A549 (cell line): Measurements from ENCODE around the gene KLHDC3. TPM values are rescaled to one million over a fixed set of nuclear protein-coding genes. Genes with fewer than 3 reads are reported as not detected.

Experiments used
- ATAC-seq, 2 experiments: fragments of 200-7000 bp in 1 of 2; fragments of >200 bp in 1 of 2; cut with Nextera tagmentation in 1 of 2; cut with Tn5 transposase in 1 of 2; 3 replicates each; pipeline versions ENCODE4 v1.8.0 to v1.9.1; 2018 to 2020; ENCODE audit warnings: mild to moderate bottlenecking in 1 of 2, moderate library complexity in 1 of 2
- CTCF ChIA-PET: fragments of 300-600 bp; sonication (Branson Sonifier 250); formaldehyde crosslinking; extraction: SDS; loops from one replicate; lab custom pipeline; 2021; ENCODE audit warnings: antibody characterized with exemption, inconsistent platforms; lab: Yijun Ruan, JAX
- POLR2A ChIA-PET: fragments of 350-600 bp; formaldehyde crosslinking; extraction: SDS; loops from one replicate; lab custom pipeline; 2021; ENCODE audit warnings: antibody characterized with exemption, inconsistent platforms; lab: Yijun Ruan, JAX
- DNase-seq, 2 experiments: peaks; one replicate each; pipeline versions ENCODE4 v3.0.0 to v3.0.0-alpha.2; 2011 to 2016; ENCODE audit warnings: low read depth in 1 of 2, low spot score in 1 of 2
- FAIRE-seq: peaks from 2 replicates; lab custom pipeline; 2011; peaks lifted over from hg19 to GRCh38; lab: Jason Lieb, UNC
- H3K27ac ChIP-seq, 2 experiments: fragments of >200 bp; sonication (Bioruptor Twin); formaldehyde crosslinking; 3 replicates each; pipeline ENCODE4 v1.5.1; 2016 to 2017
- H3K4me1 ChIP-seq: fragments of >200 bp; sonication (Bioruptor Twin); formaldehyde crosslinking; 3 replicates; pipeline ENCODE4 v1.6.1; 2016
- H3K4me2 ChIP-seq: fragments of >200 bp; sonication (Bioruptor Twin); formaldehyde crosslinking; 3 replicates; pipeline ENCODE4 v1.6.1; 2016
- H3K4me3 ChIP-seq: fragments of >200 bp; sonication (Bioruptor Twin); formaldehyde crosslinking; 3 replicates; pipeline ENCODE4 v1.5.1; 2016
- H3K9me3 ChIP-seq: fragments of >200 bp; sonication (Bioruptor Twin); formaldehyde crosslinking; 3 replicates; pipeline ENCODE4 v1.6.1; 2016
- CBX2 ChIP-seq: fragments of 200-600 bp; sonication (generic); IDR thresholded peaks from 2 replicates; pipeline ENCODE4 v1.6.1; 2016; ENCODE audit warnings: low read depth, mild to moderate bottlenecking, borderline replicate concordance
- CHD2 ChIP-seq: fragments of 150-350 bp; IDR thresholded peaks from 2 replicates; pipeline ENCODE4 v1.6.1; 2014; ENCODE audit warnings: low read length; ENCODE audit not compliant: partially characterized antibody
- CHD4 ChIP-seq: fragments of 200-600 bp; sonication (generic); IDR thresholded peaks from 2 replicates; pipeline ENCODE4 v1.6.1; 2016; ENCODE audit warnings: antibody characterized with exemption, mild to moderate bottlenecking, borderline replicate concordance
- CTCF ChIP-seq: fragments of >200 bp; sonication (Bioruptor Twin); formaldehyde crosslinking; IDR thresholded peaks from 3 replicates; pipeline ENCODE4 v1.5.1; 2016
- GATA3 ChIP-seq: IDR thresholded peaks from 2 replicates; pipeline ENCODE4 v1.6.1; 2012; ENCODE audit warnings: borderline replicate concordance
- HMGXB4 ChIP-seq: fragments of 250-450 bp; sonication (Bioruptor Pico); IDR thresholded peaks from 2 replicates; pipeline ENCODE4 v1.5.0; 2021; ENCODE audit warnings: mild to moderate bottlenecking, moderate library complexity, borderline replicate concordance
- HOXA7 ChIP-seq: fragments of 250-450 bp; sonication (Bioruptor Pico); IDR thresholded peaks from 2 replicates; pipeline ENCODE4 v1.5.0; 2020; ENCODE audit warnings: mild to moderate bottlenecking, moderate library complexity
- HOXB13 ChIP-seq: fragments of 250-450 bp; sonication (Bioruptor Pico); IDR thresholded peaks from 2 replicates; pipeline ENCODE4 v1.5.0; 2020; ENCODE audit warnings: low read depth, mild to moderate bottlenecking, moderate library complexity
- KDM5A ChIP-seq: fragments of 200-600 bp; sonication (generic); IDR thresholded peaks from 2 replicates; pipeline ENCODE4 v1.6.1; 2016; ENCODE audit warnings: antibody characterized with exemption, mild to moderate bottlenecking
- MAZ ChIP-seq: fragments of 150-350 bp; IDR thresholded peaks from 2 replicates; pipeline ENCODE4 v1.6.1; 2014; ENCODE audit warnings: antibody characterized with exemption, low read depth, low read length, borderline replicate concordance
- MYC ChIP-seq: IDR thresholded peaks from 2 replicates; pipeline ENCODE4 v1.6.1; 2012; ENCODE audit warnings: mild to moderate bottlenecking, inconsistent platforms, low read length, improper control_type of control experiment, borderline replicate concordance
- NFE2L2 ChIP-seq: fragments of 150-350 bp; conservative IDR thresholded peaks from 2 replicates; pipeline ENCODE4 v1.6.1; 2014; ENCODE audit warnings: low read length
- NPAS2 ChIP-seq: fragments of 250-450 bp; sonication (Bioruptor Pico); IDR thresholded peaks from 2 replicates; pipeline ENCODE4 v1.8.0; 2022; ENCODE audit warnings: mild to moderate bottlenecking, moderate library complexity, borderline replicate concordance
- PBX3 ChIP-seq: IDR thresholded peaks from 2 replicates; pipeline ENCODE4 v1.6.1; 2012
- PHF8 ChIP-seq: fragments of 200-600 bp; sonication (generic); IDR thresholded peaks from 2 replicates; pipeline ENCODE4 v1.6.1; 2016; ENCODE audit warnings: low read depth, mild to moderate bottlenecking, antibody characterized with exemption, moderate library complexity, borderline replicate concordance
- POLR2A ChIP-seq: IDR thresholded peaks from 2 replicates; pipeline ENCODE4 v1.6.1; 2012; ENCODE audit warnings: mild to moderate bottlenecking, low read length
- RARB ChIP-seq: fragments of 250-450 bp; sonication (Bioruptor Pico); IDR thresholded peaks from 2 replicates; pipeline ENCODE4 v1.8.0; 2021; ENCODE audit warnings: mild to moderate bottlenecking, moderate library complexity
- RCOR1 ChIP-seq: fragments of 150-350 bp; IDR thresholded peaks from 2 replicates; pipeline ENCODE4 v1.6.1; 2014; ENCODE audit warnings: antibody characterized with exemption, low read length, low read depth
- TFCP2L1 ChIP-seq: fragments of 250-450 bp; sonication (Bioruptor Pico); IDR thresholded peaks from 2 replicates; pipeline ENCODE4 v1.5.0; 2021; ENCODE audit warnings: mild to moderate bottlenecking
- ZSCAN20 ChIP-seq: fragments of 250-450 bp; sonication (Bioruptor Pico); IDR thresholded peaks from 2 replicates; pipeline ENCODE4 v1.8.0; 2022; ENCODE audit warnings: mild to moderate bottlenecking, moderate library complexity
- WGBS: methylation state at CpG from one replicate; pipeline ENCODE4 v1.1.6; 2017; ENCODE audit errors: missing lambda C conversion rate; 5-methylcytosine and 5-hydroxymethylcytosine counted together
- polyA plus RNA-seq, 4 experiments: library from polyadenylated mRNA; depleted of rRNA in 3 of 4; stranded (reverse); fragments of >200 nt; fragmentation: RNase III in 1 of 4; extraction: RNeasy Plus Mini Kit Qiagen cat#74134 plus additional on column Dnase treatment in 1 of 4; gene quantifications; 2 replicates in 3 of 4; 3 replicates in 1 of 4; pipeline ENCODE4 v1.2.3, GENCODE V29; 2011 to 2017

Gene KLHDC3
- polyA plus RNA-seq, 2 of the 4 experiments (the other 2 are of a cell fraction), result 18.8 to 28.0 TPM

DNA sequence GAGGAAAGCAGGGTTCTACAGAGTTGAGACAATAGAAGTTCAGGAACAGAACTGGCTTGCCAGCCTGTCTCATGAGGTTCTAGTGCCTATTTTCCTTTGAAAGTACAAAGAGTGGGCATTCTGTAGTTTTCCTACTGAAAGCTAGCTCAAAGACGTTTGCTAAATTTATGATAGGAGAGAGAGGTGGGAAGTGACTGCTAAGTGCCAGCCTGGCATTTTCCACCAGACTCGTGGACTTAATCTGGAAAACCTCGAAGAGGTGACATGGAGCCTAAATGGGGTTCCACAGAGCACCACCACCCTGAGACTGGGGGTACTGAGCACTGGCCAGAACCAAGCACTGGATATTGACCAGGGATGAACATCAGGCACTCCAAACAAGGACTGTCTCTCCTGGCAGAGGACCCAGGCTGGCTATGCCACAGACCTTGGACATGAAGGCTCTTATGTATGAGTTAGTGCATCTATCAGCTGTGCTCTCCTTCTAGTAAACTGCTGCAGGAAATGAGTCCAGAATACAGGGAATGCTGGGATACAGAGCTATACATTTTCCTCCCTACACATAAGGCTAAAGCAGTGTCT lies 42.2 kb upstream of the KLHDC3 start:
- DNase-seq, result no peak
- no peaks in the 10 kb centered on the region for H3K9me3 ChIP-seq
- no peak overlapping the region for H3K4me3 ChIP-seq
- ChIA-PET POLR2A (interaction anchor here (1.9 kb wide), 1 partner anchor 12 kb away, joined by 5 read pairs; the partner anchor contains the start of gene PPP2R5D), CTCF (interaction anchor here (0.6 to 1.1 kb wide), 3 partner anchors 9 to 128 kb away, joined by 3 to 6 read pairs (median 3); no protein-coding TSS in a partner anchor)
- no peak for TF ChIP-seq NPAS2
- TF ChIP-seq HOXB13 (CRISPR knock-in tag), result no peak
- TF ChIP-seq CHD2, result no peak
- TF ChIP-seq MAZ, result no peak
- TF ChIP-seq POLR2A, result no peak
- FAIRE-seq, result no peak
- H3K4me2 ChIP-seq, result peak overlapping the region; percentile 46; the same call in 2 of the 3 replicates
- no peak for ATAC-seq
- H3K4me1 ChIP-seq, result peaks cover 21% of the 10 kb centered on the region
- H3K27ac ChIP-seq, result peak overlapping the region; percentile 72 to 77; a peak in 5 of 6 replicates
- WGBS, result 95% methylated on average over 3 of the region's 3 CpGs

GRCh38 chr6:42973926-42974325 lies 40.1 kb upstream of the KLHDC3 start:
- WGBS, result 100% methylated on average over 3 of the region's 3 CpGs
- ChIA-PET POLR2A (interaction anchor here (0.6 to 1.5 kb wide), 2 partner anchors 10 to 313 kb away, joined by 3 to 4 read pairs; partner anchors contain the start of gene PPP2R5D), CTCF (interaction anchor here (1.3 kb wide), 2 partner anchors 14 to 72 kb away, joined by 3 read pairs; no protein-coding TSS in a partner anchor)
- Histone ChIP-seq H3K4me1 (peaks cover 24% of the 10 kb centered on the region), H3K4me2 (no peak overlapping the region), H3K9me3 (no peaks in the 10 kb centered on the region), H3K27ac (no peak overlapping the region), H3K4me3 (no peak overlapping the region)
- no peak for ATAC-seq
- no peak for TF ChIP-seq TFCP2L1
- no peak for TF ChIP-seq HOXA7 (CRISPR knock-in tag)
- TF ChIP-seq CBX2, result no peak
- no peak for TF ChIP-seq KDM5A
- no peak for TF ChIP-seq CHD4
- no peak for TF ChIP-seq RCOR1
- TF ChIP-seq CTCF, result no peak
- no peak for TF ChIP-seq PHF8
- TF ChIP-seq HMGXB4 (CRISPR knock-in tag), result no peak
- no peak for TF ChIP-seq NFE2L2
- no peak for TF ChIP-seq ZSCAN20 (CRISPR knock-in tag)
- TF ChIP-seq MYC, result no peak
- TF ChIP-seq RARB (CRISPR knock-in tag), result no peak
- TF ChIP-seq GATA3, result no peak
- no peak for TF ChIP-seq PBX3
- no peak for FAIRE-seq
- DNase-seq, result no peak
